Peyer's patch (tissue), 4 donors: Measurements from ENCODE around the gene HDAC4.

Source experiments
- CTCF ChIP-seq, 6 experiments: fragments of 450-650 bp in 4 of 6; fragments of 200-600 bp in 2 of 6; sonication (generic) in 1 of 6; IDR thresholded peaks; one replicate each; pipeline ENCODE4 v1.5.1; 2017 to 2019; ENCODE audit warnings: antibody characterized with exemption in 6 of 6, mild to moderate bottlenecking in 3 of 6, moderate library complexity in 1 of 6
- POLR2A ChIP-seq, 2 donors: fragments of 450-650 bp; IDR thresholded peaks; one replicate each; pipeline ENCODE4 v1.5.1; 2017; ENCODE audit warnings: antibody characterized with exemption in 2 of 2, mild to moderate bottlenecking in 2 of 2, moderate library complexity in 2 of 2

- TF ChIP-seq CTCF (IDR thresholded peaks at IDR 0.05) (no peak), POLR2A (IDR thresholded peaks at IDR 0.05) (no peak)
Observed at GRCh38 chr2:239109041-239109927, 291.5 kb downstream of the HDAC4 start.
